ENCODE results near the gene NPEPPS. TPM values are rescaled to one million over a fixed set of nuclear protein-coding genes. Genes with fewer than 3 reads are reported as not detected.

The NPEPPS gene
- total RNA-seq, 1 experiment from 2014 or later = 207 TPM

DNA sequence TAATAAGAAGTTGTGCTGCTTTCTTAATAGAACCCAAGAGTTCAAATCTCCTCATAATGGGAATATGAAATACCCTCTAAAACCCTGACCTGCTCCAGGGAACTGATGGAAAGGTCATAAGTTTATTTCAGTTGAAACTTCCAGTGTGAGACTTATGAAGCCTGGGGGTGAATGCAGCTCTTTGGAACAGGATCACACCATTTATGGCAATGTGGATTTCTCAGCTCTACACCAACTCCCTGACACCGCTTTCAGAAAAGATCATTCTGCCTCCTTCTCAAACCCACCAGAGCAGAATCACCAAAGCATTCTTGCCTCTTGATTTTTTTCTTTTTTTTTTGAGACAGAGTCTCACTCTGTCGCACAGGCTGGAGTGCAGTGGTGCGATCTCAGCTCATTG lies 102.1 kb downstream of the NPEPPS start (continued):
- TF ChIP-seq JUND (IDR thresholded peaks at IDR 0.05) (no peak), CBX3 (IDR thresholded peaks at IDR 0.05; ENCODE audit: low read depth) (no peak), CEBPB (IDR thresholded peaks at IDR 0.05; ENCODE audit: low read depth) (no peak), RAD21 (IDR thresholded peaks at IDR 0.05; ENCODE audit: low read depth) (no peak), ZBTB33 (IDR thresholded peaks at IDR 0.05; ENCODE audit: extremely low read depth, insufficient replicate concordance, low read length) (no peak)

GRCh38 chr17:47633996-47634395 lies 103.1 kb downstream of the NPEPPS start:
- Histone ChIP-seq H3K4me3 (replicated peaks in 1 of 2; ENCODE audit: low read depth in 1 of 2, low read length in 2 of 2) (no peak overlapping the region), H3K9me3 (ENCODE audit: control insufficient read depth in 1 of 2, insufficient read depth in 1 of 2, low read depth in 1 of 2, low read length in 2 of 2) (no peaks in the 10 kb centered on the region), H3K4me1 (ENCODE audit: control insufficient read depth in 1 of 2, insufficient read depth in 2 of 2, low read length in 2 of 2) (no peaks in the 10 kb centered on the region), H3K4me2 (ENCODE audit: low read length) (no peak overlapping the region), H3K36me3 (ENCODE audit: control insufficient read depth in 1 of 2, insufficient read depth in 2 of 2, low read length in 2 of 2) (no peaks in the 10 kb centered on the region), H3K27ac (ENCODE audit: low read depth, low read length) (no peak overlapping the region), H3K9ac (ENCODE audit: low read length) (no peak overlapping the region), H2AFZ (ENCODE audit: low read depth, low read length, poor library complexity, severe bottlenecking) (no peak overlapping the region), H3K79me2 (ENCODE audit: insufficient read depth, low read length) (no peaks in the 10 kb centered on the region), H3K27me3 (ENCODE audit: insufficient read depth, low read length) (no peaks in the 10 kb centered on the region), H3K9me2 (ENCODE audit: insufficient read depth) (no peaks in the 10 kb centered on the region), H4K20me1 (ENCODE audit: insufficient read depth) (no peaks in the 10 kb centered on the region)
- DNase-seq (ENCODE audit: low read depth, low spot score) (no peak), ATAC-seq (no peak)
- no TSS peak for BruUV-seq (replicated peaks)
- POLR2A ChIA-PET = interaction anchor here (1.3 kb wide), 1 partner anchor 16 kb away, joined by 7 read pairs; the partner anchor contains the start of gene KPNB1
- CTCF ChIA-PET = no interaction called here
- RAD21 ChIA-PET (ENCODE audit: low non-redundant PET in 1 of 2, low total read pairs in 2 of 2, uncharacterized antibody in 2 of 2, unreplicated experiment in 2 of 2) = no interaction called here
- intact Hi-C loops (cut with micrococcal nuclease) = no loop called here
- no peak for TF ChIP-seq TCF7L2 (IDR thresholded peaks at IDR 0.05; ENCODE audit: borderline replicate concordance, extremely low read depth, insufficient read depth, insufficient read length)
- TF ChIP-seq, protein P1, sequence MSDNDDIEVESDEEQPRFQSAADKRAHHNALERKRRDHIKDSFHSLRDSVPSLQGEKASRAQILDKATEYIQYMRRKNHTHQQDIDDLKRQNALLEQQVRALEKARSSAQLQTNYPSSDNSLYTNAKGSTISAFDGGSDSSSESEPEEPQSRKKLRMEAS (IDR thresholded peaks at IDR 0.05) = no peak
- TF ChIP-seq, protein P2, sequence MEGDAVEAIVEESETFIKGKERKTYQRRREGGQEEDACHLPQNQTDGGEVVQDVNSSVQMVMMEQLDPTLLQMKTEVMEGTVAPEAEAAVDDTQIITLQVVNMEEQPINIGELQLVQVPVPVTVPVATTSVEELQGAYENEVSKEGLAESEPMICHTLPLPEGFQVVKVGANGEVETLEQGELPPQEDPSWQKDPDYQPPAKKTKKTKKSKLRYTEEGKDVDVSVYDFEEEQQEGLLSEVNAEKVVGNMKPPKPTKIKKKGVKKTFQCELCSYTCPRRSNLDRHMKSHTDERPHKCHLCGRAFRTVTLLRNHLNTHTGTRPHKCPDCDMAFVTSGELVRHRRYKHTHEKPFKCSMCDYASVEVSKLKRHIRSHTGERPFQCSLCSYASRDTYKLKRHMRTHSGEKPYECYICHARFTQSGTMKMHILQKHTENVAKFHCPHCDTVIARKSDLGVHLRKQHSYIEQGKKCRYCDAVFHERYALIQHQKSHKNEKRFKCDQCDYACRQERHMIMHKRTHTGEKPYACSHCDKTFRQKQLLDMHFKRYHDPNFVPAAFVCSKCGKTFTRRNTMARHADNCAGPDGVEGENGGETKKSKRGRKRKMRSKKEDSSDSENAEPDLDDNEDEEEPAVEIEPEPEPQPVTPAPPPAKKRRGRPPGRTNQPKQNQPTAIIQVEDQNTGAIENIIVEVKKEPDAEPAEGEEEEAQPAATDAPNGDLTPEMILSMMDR (IDR thresholded peaks at IDR 0.05 in 2 of 3, conservative IDR thresholded peaks at IDR 0.05 in 1 of 3; ENCODE audit: borderline replicate concordance in 1 of 3, insufficient read depth in 1 of 3, low read depth in 2 of 3, low read length in 2 of 3) = no peak
- no peak for TF ChIP-seq REST (IDR thresholded peaks at IDR 0.05; ENCODE audit: low read depth)
- TF ChIP-seq EGR1 (IDR thresholded peaks at IDR 0.05; ENCODE audit: low read depth) = no peak
- no peak for TF ChIP-seq POLR2AphosphoS5 (IDR thresholded peaks at IDR 0.05; ENCODE audit: low read depth, low read length)
- TF ChIP-seq CBX3 (IDR thresholded peaks at IDR 0.05; ENCODE audit: low read depth) = no peak
- no peak for TF ChIP-seq ELF1 (IDR thresholded peaks at IDR 0.05; ENCODE audit: borderline replicate concordance, low read depth)
- no peak for TF ChIP-seq FOSL1 (IDR thresholded peaks at IDR 0.05; ENCODE audit: low read depth)
- TF ChIP-seq YY1 (IDR thresholded peaks at IDR 0.05; ENCODE audit: extremely low read depth, insufficient replicate concordance, low read depth, low read length) = no peak
- TF ChIP-seq EZH2 (IDR thresholded peaks at IDR 0.05) = no peak
- no peak for TF ChIP-seq ATF3 (IDR thresholded peaks at IDR 0.05)
- no peak for TF ChIP-seq RAD21 (IDR thresholded peaks at IDR 0.05; ENCODE audit: low read depth)
- TF ChIP-seq POLR2A (IDR thresholded peaks at IDR 0.05; ENCODE audit: borderline replicate concordance, extremely low read depth, insufficient read depth, insufficient read length) = no peak
- no peak for TF ChIP-seq EZH2phosphoT487 (IDR thresholded peaks at IDR 0.05; ENCODE audit: borderline replicate concordance)
- TF ChIP-seq SP1 (IDR thresholded peaks at IDR 0.05; ENCODE audit: low read depth) = no peak
- no peak for TF ChIP-seq JUND (IDR thresholded peaks at IDR 0.05)

Data from HCT116 (cell line).